ENCODE results near the gene IDI1.
"Not testable (repeated sequence)": the region's sequence is repeated elsewhere in the genome, so short reads cannot be mapped to it uniquely, and the experiment has no call there.

Gene IDI1

GRCh38 chr10:1078668-1079067 is 29.7 kb upstream of the IDI1 start:
- DNase-seq (ENCODE audit: low read depth), result no peak
- H3K4me3 ChIP-seq (ENCODE audit: low read depth, low read length), result no peak overlapping the region
- no peak for TF ChIP-seq CTCF (conservative IDR thresholded peaks at IDR 0.05; ENCODE audit: low read depth, low read length)

- DNase-seq (ENCODE audit: low read depth), result peak; percentile 42
- peak; percentile 49 for TF ChIP-seq CTCF (conservative IDR thresholded peaks at IDR 0.05; ENCODE audit: low read depth, low read length)
- no peak overlapping the region for H3K4me3 ChIP-seq (ENCODE audit: low read depth, low read length)
Observed at GRCh38 chr10:1074748-1075308, 25.9 kb upstream of the IDI1 start.

- H3K4me3 ChIP-seq (ENCODE audit: low read depth, low read length), result no peak overlapping the region
- no peak for DNase-seq (ENCODE audit: low read depth)
- TF ChIP-seq CTCF (conservative IDR thresholded peaks at IDR 0.05; ENCODE audit: low read depth, low read length), result peak; percentile 41
Observed at GRCh38 chr10:1074052-1074747, 25.3 kb upstream of the IDI1 start.

- no peak overlapping the region for H3K4me3 ChIP-seq (ENCODE audit: low read depth, low read length)
- DNase-seq (ENCODE audit: low read depth), result peak; percentile 44
- TF ChIP-seq CTCF (conservative IDR thresholded peaks at IDR 0.05; ENCODE audit: low read depth, low read length), result no peak
Observed at GRCh38 chr10:1070919-1071318, 22.0 kb upstream of the IDI1 start.

GRCh38 chr10:1068380-1069361 is 19.8 kb upstream of the IDI1 start:
- no peak overlapping the region for H3K4me3 ChIP-seq (ENCODE audit: low read depth, low read length)
- no peak for DNase-seq (ENCODE audit: low read depth)
- TF ChIP-seq CTCF (conservative IDR thresholded peaks at IDR 0.05; ENCODE audit: low read depth, low read length), result no peak

GRCh38 chr10:1066734-1067133 is 17.8 kb upstream of the IDI1 start:
- H3K4me3 ChIP-seq (ENCODE audit: low read depth, low read length); DNase-seq (ENCODE audit: low read depth): not testable (repeated sequence)

- no peak overlapping the region for H3K4me3 ChIP-seq (ENCODE audit: low read depth, low read length)
- DNase-seq (ENCODE audit: low read depth), result no peak
- TF ChIP-seq CTCF (conservative IDR thresholded peaks at IDR 0.05; ENCODE audit: low read depth, low read length), result no peak
Observed at GRCh38 chr10:1064964-1065247, 16.0 kb upstream of the IDI1 start.

Data from choroid plexus epithelial cell (primary cell).